CD4-positive, alpha-beta T cell treated with Interleukin-12 subunit alpha and Interleukin-12 subunit beta, for 1 hour (primary cell): ENCODE data around the gene SC5D.

ENCODE experiments used
- DNase-seq: peaks from one replicate; pipeline ENCODE4 v3.0.0-alpha.2; 2020

SC5D gene

DNA sequence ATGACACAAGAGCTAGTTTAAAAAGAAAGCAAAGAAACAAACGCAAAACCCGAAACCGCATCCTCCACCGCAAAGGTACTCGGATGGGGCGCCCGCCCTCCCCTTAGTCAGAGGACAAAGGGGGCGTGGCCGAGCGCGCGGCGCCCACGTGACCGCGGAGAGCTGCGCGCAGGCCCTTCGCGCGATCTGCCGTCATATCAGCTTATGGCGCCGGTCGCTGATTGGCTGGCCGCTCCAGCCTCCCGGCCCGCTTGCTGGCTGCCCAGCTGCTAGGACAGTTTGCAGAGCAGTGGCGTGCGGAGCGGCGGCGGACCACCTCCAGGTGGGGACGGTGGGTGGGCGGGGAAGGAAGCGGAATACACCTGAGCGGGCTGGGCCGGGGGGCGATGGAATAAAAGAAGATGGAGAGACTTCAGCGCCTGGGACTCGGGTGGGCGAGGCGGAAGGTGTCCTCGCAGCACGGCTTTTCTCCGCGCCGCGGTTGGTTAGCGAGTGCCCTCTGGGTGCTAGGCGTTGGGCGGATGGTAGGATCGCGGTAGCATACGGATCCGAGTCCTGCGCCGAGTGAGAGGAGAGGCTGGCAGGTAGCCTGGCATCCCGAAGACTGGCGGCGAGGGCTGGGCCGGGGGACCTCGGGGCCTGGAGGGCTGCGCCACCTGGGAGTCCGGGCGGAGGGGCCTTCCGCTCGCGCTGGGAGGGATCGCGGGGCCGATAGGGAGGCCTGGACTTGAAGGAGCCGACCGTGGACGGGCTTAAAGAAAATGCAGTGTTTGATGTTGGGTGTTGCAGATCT lies at the start of gene SC5D:
TSS of gene SC5D (plus strand) at position 277 of the 793 bp plus-strand sequence. CDS start 10,605 bp downstream, outside the sequence.
- DNase-seq: peak; percentile 95

DNA sequence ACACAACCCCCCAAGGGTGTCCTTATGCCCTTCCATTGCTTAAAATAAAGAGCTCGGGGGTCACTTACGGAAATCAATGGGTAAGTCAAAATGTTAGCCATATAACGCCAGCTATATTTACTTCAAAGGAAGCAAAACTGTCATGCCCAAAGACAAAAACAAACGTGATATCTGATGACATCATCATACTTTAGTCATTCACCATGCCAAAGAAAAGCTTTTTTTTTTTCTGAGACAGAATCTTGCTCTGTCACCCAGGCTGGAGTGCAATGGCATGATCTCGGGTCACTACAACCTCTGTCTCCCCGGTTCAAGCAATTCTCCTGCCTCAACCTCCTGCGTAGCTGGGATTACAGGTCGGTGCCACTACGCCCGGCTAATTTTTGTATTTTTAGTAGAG lies 47.7 kb upstream of the SC5D start:
- DNase-seq: no peak

DNA sequence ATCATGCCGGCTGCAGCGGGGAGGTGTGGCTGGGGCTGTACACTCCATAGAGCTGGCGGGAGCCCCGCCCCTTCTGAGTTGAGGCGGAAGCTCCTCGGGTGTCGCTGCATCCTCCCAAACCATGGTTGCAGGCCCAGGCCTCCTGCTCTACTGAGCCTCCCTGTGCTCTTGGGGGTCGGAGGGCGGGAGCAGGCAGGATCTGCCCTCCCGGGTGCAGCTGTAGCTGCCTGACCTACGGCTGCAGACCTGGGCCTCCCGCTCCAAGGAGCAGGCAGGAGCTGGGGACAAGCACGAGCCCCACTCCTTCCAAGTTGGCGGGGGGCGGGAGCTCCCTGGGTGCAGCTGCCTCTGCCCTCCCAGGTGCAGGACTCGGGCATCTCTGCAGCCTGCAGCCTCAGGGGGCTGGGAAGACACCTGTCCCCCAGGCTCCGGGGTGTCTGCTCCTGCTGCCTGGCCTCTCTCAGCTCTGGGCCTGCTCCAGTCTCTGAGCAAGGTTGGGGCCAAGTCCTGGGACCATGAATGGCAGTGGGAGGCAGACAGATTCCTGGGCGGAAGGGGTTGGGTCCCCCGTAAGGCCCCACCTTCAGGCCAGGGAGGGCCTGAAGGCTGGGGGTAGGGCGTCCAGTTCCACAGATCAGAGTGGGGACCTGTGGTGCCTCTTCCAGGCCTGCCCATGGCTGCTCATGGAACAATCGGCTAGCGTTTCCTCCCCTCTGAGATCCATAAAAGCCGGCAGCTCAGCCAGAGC lies 46.4 kb upstream of the SC5D start:
- DNase-seq: no peak

- no peak for DNase-seq
These were observed 45.9 kb upstream of the SC5D start for GRCh38 chr11:121246769-121247035.

- no peak for DNase-seq
These were observed 44.1 kb upstream of the SC5D start for GRCh38 chr11:121248496-121248895.

GRCh38 chr11:121249039-121249663 lies 43.4 kb upstream of the SC5D start:
- peak; percentile 47 for DNase-seq

DNA sequence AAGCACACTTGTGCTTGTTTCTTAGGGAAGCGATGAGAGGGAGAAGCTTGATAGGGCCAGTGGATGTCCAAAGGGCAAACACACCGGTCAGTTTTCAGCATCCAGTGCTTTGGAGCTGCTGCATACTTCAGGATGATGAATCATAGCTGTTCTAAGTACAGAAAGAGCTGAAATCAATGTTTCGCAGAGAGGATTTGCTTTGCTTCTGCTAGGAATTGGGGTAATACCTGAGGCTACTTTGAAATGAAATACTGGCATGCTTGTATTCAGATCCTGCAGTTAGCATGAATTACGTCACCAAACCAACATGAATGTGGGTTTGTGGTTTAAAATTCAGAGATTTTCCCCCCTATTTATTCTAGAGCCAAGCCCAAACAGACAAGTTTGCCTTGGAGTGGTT lies 41.7 kb upstream of the SC5D start:
- DNase-seq: no peak

- no peak for DNase-seq
These were observed 38.6 kb upstream of the SC5D start for GRCh38 chr11:121253951-121254350.

DNA sequence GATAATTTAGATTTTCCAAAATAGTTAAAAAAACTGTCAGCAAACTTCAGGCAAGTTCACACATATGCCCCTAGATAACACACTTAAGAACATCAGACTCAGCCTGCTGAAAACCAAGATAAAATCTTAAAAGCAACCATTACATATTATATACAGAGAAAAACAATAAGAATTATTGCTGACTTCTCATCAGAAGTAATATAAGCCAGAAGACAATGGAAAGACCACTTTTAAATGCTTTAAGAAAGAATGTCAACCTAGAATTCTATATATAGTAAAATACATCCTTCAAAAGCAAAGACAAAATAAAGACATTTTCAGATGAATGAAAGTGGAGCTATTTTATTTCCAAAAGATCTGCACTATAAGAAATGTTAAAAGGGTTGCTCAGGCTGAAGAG lies 37.8 kb upstream of the SC5D start:
- no peak for DNase-seq

DNA sequence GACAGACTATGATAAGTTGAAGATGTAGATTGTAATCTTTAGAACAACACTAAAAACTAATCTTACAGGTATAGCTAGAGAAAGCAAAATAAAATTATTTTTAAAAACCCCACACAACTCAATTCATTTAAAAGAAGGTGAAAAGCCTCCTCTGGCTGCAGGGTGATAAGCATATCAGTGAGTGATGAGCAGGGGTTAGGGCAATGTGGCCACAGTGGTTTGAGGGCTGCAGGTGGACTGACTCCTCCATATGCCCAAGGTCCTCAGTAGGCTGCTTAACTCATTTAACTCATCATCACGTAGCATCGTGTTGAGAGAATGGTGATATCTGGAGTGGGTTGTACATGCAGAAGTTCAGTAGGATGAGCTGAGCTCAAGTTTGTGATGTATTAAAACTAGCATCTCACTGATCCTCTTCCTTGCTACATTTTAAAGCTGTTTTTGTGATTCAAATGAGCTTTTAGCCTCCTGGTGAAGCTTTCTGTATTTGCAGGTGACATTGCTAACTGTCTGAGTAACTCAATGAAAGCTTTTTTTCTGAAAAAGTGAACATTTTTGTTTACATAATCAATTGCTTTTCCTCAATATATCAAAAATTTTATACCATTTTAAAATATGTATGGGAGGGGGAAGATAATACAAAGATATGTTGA lies 37.0 kb upstream of the SC5D start:
- DNase-seq: no peak

GRCh38 chr11:121257289-121257688 lies 35.3 kb upstream of the SC5D start:
- DNase-seq: no peak

DNA sequence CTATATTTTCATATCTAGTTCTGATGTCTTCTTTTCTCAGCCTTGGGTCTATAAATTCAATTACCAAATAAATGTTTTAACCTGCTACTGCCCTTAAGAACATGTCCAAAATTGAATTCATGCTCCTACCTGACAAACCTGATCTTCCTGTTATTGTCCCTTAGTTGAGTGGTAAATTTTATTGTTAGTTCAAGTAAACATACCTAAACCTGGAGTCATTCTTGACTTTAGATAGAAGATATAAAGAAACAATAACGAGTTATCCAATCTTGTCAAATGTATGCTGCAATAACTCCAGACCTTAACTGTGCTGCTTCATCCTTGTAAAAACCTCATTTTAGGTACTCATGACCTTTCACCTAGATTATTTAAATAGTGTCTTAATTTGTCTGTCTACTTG lies 34.6 kb upstream of the SC5D start:
- no peak for DNase-seq

DNA sequence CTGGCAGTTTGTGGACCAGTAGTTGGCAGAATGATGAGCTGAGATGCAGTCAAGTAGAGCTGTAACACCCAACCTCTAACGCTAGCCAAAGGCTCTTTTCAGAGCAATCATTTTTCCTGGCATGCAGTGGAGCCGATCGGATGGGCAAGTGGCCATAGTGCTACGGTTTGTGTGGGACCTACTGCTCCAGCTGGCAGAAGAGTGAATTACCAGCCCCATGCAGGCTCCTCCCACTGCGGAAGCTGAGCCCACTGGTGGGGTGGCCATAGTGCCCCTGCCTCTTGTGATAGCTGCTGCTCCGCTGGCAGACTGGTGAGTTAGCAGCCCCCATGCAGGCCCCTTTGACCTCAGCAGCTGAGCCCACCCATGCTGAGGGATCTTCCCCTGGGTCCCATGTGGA lies 27.0 kb upstream of the SC5D start:
- DNase-seq: no peak

DNA sequence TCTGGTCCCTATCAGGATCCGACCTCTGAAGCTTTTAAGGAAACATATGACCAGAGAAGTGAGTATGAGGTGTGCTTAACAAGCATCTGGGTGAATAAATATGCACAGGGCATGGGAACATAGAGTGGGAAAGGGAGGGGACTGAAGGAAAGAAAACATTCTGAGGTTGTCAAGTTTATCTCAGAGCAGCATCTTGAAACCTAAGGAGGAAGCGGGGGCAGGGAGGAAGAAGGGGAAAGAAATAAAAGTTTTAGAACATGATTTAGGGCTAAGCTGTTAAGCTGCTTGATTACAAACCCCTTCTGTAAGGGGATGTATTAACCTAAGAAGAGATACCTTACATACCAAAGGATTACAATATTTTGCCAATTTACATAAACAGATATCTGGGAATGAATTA lies 24.0 kb upstream of the SC5D start:
- no peak for DNase-seq

DNA sequence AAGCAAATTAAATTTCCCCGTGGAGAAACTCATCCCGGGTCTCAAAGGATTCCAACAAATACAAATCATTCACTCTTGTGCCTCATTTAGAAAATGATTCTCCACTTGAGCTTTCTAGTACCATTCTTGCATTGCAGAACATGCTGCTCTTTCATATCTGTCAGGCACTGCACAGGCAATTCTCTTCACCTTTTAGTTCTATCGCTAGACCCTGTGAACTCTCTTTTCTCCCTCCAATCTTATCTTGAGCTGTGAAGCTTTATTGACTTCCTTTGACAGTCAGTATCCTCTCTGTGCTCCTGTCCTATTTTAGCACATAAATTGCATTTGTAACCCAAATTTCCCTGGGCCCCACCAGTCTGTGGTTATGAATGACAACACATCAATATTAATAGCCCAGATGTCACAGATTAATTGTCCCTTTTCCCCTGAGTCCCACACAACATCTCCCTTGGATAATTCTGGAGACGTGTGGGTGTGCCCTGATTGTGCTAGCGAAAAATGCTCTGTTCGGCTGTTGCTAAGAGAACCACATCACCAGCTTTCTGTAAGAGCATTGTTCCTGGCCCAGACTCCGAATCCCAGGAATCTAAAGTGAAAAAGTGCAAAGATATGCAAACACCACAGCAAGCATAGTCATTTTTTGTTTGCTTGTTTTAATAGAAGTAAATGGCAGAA lies 22.4 kb upstream of the SC5D start:
- no peak for DNase-seq

GRCh38 chr11:121274332-121274991 lies 18.1 kb upstream of the SC5D start:
- no peak for DNase-seq

- DNase-seq: no peak
These were observed 10.9 kb upstream of the SC5D start for GRCh38 chr11:121281698-121282097.

GRCh38 chr11:121282386-121282785 lies 10.2 kb upstream of the SC5D start:
- no peak for DNase-seq

DNA sequence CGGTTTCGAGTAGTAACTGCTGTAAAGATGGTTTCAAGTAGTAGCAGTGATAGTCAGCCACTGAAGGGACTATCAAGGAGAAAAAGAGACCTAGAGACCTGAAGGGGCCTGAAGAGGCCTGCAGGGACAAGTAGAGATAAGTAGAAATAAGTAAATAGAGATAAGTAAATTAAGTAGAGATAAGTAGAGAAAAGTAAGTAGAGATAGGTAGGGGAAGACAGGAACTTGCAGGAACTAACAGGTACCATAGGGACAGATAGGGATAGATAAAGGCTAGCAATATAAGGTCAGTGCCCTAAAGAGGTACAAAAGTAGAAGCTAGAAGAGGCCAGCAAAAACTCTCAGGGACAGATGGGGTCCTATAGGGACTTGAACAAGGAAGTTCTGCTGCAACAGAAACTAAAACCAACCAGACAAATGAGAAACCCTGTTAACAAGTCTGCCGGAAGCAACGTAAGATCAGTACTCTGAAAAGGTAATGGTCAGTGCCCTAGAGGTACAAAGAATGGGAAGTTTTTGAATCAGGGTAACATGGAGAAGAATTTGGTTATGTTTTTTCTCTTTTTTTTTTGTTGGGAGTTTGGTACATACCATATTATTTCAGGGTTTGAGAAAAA lies 9.6 kb upstream of the SC5D start:
- DNase-seq: no peak

GRCh38 chr11:121291319-121291718 lies 1.3 kb upstream of the SC5D start:
- DNase-seq: no peak

DNA sequence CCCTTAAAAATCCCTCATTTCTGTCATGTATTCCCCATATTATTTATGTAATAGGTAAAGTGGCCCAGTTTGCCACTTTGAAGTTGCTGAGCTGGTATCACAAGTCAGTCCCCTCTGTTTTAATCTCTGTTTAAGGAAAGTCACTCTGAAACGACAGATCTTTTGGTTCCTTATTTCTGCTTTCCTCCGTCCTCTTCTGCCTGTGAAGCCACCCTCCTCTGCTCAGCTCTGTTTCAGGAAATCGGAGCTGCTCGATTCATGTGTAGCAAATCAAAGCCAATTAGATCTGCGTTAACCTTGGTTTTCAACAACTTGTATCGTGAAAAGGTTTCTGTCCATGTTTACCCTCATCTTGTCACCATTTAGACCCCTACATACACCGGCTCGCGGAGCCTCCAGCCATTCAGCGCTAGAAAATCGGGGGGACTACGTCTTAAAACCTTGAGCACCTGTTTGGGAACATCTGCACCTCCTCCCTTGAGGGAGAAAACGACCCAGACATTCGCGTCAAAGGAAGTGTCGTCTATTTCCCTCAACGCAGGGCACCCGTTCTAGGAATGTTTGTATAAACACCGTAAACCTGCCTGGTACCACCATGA lies 576 bp upstream of the SC5D start:
- DNase-seq: no peak

- DNase-seq: no peak
These were observed 670 bp downstream of the SC5D start for GRCh38 chr11:121293288-121293594.
